ENCODE results near the gene GP9. TPM values are rescaled to one million over a fixed set of nuclear protein-coding genes. Genes with fewer than 3 reads are reported as not detected.
A peak's percentile ranks its signal among the peaks of the same experiment; 100 is the strongest.

The GP9 gene
- total and polyA plus RNA-seq, 9 of the 15 experiments (the other 6 are each of a cell fraction or from before 2014, with no cell fraction given) = not detected

- TF ChIP-seq, protein P1, sequence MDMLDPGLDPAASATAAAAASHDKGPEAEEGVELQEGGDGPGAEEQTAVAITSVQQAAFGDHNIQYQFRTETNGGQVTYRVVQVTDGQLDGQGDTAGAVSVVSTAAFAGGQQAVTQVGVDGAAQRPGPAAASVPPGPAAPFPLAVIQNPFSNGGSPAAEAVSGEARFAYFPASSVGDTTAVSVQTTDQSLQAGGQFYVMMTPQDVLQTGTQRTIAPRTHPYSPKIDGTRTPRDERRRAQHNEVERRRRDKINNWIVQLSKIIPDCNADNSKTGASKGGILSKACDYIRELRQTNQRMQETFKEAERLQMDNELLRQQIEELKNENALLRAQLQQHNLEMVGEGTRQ (CRISPR knock-in tag; IDR thresholded peaks at IDR 0.05) = peak; percentile 80
- TF ChIP-seq, protein P2, sequence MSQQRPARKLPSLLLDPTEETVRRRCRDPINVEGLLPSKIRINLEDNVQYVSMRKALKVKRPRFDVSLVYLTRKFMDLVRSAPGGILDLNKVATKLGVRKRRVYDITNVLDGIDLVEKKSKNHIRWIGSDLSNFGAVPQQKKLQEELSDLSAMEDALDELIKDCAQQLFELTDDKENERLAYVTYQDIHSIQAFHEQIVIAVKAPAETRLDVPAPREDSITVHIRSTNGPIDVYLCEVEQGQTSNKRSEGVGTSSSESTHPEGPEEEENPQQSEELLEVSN (IDR thresholded peaks at IDR 0.05; ENCODE audit: borderline replicate concordance in 1 of 2, extremely low read depth in 1 of 2, insufficient read depth in 1 of 2, insufficient read length in 1 of 2, low read depth in 1 of 2, low read length in 1 of 2, poor library complexity in 1 of 2, severe bottlenecking in 1 of 2) = peak; percentile 67 to 92
- TF ChIP-seq ZZZ3 (IDR thresholded peaks at IDR 0.05) (no peak), POLR2AphosphoS5 (IDR thresholded peaks at IDR 0.05; ENCODE audit: control insufficient read depth, insufficient read depth, low read depth, low read length) (no peak), ZNF3 (CRISPR knock-in tag; IDR thresholded peaks at IDR 0.05) (no peak), NFYB (IDR thresholded peaks at IDR 0.05; ENCODE audit: extremely low read depth, insufficient read length) (peak; percentile 26), KLF10 (CRISPR knock-in tag; IDR thresholded peaks at IDR 0.05) (no peak), POLR3G (IDR thresholded peaks at IDR 0.05; ENCODE audit: extremely low read depth, insufficient read length, insufficient replicate concordance) (no peak), ZNF644 (tag; IDR thresholded peaks at IDR 0.05; ENCODE audit: low read depth) (no peak), ZNF592 (IDR thresholded peaks at IDR 0.05) (0 out of 2 replicates have a peak, but pooled peaks have one; percentile 32), ZKSCAN3 (CRISPR knock-in tag; IDR thresholded peaks at IDR 0.05) (no peak), EP400 (IDR thresholded peaks at IDR 0.05) (no peak)
- TF ChIP-seq, protein P3, sequence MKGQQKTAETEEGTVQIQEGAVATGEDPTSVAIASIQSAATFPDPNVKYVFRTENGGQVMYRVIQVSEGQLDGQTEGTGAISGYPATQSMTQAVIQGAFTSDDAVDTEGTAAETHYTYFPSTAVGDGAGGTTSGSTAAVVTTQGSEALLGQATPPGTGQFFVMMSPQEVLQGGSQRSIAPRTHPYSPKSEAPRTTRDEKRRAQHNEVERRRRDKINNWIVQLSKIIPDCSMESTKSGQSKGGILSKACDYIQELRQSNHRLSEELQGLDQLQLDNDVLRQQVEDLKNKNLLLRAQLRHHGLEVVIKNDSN (CRISPR knock-in tag; IDR thresholded peaks at IDR 0.05) = peak; percentile 79
- TF ChIP-seq, protein P4, sequence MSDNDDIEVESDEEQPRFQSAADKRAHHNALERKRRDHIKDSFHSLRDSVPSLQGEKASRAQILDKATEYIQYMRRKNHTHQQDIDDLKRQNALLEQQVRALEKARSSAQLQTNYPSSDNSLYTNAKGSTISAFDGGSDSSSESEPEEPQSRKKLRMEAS (CRISPR knock-in tag; IDR thresholded peaks at IDR 0.05) = 0 out of 2 replicates have a peak, but pooled peaks have one; percentile 31
These were observed 47.1 kb upstream of the GP9 start (continued) for GRCh38 chr3:129013491-129013891.
